ENCODE results near the gene FAM25A.
A peak's percentile ranks its signal among the peaks of the same experiment; 100 is the strongest.
"Not testable (repeated sequence)": the region's sequence is repeated elsewhere in the genome, so short reads cannot be mapped to it uniquely, and the experiment has no call there.

The FAM25A gene

DNA sequence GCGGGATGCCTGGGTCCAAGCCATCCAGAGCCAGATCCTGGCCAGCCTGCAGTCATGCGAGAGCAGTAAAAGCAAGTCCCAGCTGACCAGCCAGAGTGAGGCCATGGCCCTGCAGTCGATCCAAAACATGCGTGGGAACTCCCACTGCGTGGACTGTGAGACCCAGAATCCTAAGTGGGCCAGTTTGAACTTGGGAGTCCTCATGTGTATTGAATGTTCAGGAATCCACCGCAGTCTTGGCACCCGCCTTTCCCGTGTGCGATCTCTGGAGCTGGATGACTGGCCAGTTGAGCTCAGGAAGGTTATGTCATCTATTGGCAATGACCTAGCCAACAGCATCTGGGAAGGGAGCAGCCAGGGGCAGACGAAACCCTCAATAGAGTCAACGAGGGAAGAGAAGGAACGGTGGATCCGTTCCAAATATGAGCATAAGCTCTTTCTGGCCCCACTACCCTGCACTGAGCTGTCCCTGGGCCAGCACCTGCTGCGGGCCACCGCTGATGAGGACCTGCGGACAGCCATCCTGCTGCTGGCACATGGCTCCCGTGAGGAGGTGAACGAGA lies 10.9 kb upstream of the FAM25A start:
- DNase-seq, result not testable (repeated sequence)

DNA sequence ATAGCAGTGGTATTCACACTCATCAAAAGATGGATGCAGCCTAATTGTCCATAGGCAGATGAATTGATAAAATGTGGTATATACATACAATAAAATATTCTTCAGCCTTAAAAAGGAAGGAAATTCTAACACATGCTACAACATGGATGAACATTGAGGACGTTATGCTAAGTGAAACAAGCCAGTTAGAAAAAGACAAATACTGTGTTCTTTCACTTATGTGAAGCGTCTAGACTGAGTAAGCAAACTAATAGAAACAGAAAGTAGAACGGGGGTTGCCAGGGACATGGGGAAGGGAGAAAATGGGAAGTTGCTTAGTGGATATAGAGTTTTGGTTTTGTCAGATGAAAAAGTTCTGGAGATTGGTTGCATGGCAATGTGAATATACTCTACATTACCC lies 6.6 kb upstream of the FAM25A start:
- not testable (repeated sequence) for DNase-seq

DNA sequence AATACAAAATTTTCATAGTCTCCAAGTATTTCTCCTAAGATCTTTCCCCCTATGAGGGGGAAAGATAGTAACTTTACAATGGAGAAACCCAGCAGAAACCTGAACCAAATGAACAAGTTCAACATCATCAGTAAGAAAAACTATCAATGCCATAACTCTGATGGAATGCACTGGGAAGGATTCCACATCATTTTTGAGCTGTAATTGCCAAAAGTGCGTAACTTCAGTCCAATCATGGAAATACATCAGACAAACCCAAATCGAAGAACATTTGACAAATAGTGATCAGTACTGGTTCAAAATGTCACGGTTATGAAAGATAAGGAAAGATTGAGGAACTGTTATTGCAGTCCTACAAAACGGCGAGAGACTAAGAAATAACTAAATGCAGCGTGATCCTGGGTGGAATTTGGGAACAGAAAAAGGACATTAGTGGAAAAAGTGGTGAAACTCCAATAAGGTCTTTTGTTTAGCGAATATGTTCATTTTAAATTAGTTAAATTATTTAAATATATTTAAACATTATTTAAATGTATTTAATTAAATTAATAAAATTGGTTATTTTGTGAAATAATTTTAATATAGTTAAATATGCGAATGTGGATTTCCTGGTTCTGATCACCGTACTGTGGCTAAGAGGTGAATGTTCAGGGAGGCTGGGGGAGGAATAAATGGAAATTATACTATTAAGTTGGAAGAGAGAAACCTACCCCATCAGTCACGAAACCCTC lies 4.9 kb upstream of the FAM25A start:
- DNase-seq, result not testable (repeated sequence)

DNA sequence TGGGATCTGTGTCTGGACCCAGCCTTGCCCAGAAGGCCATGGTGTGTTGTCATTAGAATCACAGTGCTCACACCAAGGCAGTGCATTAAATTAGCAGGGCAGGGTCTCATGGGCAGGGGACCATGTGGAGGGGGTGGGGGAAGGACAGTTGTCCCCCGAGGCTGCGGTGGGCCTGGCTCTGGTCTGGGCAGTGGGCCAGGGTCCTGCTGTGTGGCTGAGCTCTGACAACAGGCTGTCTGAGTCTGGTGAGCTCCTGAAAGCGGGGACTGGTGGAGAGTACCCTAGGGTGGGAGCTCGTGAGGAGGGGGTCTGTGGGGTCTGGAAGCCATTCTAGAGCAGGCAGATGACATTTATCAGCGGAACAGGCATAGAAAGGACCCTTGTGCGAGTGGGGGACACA lies 2.0 kb upstream of the FAM25A start:
- DNase-seq, result not testable (repeated sequence)

DNA sequence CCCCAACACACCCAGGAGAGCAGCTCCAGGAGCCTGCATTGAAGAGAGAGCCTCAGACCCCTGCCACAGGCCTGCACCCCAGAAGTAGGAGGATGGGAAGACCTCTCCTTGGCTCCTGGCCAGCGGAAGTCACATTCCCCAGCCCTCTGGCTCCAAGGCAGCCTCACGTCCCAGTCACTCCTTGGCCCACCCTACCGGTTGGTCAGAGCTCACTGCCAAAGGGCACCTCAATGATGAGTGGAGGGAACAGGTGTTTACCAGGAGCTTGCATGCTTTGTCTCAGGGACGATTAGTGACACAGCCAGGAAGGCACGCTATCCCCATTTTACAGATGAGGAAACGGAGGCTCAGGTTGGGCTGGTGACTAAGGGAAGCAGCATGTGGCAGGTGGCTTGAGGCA lies 1.0 kb upstream of the FAM25A start:
- DNase-seq, result not testable (repeated sequence)

DNA sequence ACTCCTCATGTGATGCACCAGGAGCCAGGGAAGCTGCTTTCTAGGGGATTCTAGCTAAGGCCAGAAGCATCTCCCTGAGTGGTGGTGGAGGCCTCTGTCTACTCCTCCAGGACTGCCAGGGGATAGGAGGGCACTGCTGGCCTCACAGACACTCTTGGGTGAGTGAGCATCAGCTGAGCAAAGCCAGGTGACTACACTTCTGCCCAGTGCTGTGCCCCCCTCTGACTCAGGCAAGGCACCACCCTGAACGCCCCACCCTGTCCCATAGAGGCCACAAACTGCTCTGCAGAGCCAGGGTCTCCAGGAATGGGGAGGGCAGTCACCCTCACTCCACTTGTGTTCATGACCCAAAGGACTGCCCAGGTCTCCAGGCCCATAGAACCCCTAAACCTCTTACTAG lies 590 bp upstream of the FAM25A start:
- DNase-seq, result not testable (repeated sequence)

DNA sequence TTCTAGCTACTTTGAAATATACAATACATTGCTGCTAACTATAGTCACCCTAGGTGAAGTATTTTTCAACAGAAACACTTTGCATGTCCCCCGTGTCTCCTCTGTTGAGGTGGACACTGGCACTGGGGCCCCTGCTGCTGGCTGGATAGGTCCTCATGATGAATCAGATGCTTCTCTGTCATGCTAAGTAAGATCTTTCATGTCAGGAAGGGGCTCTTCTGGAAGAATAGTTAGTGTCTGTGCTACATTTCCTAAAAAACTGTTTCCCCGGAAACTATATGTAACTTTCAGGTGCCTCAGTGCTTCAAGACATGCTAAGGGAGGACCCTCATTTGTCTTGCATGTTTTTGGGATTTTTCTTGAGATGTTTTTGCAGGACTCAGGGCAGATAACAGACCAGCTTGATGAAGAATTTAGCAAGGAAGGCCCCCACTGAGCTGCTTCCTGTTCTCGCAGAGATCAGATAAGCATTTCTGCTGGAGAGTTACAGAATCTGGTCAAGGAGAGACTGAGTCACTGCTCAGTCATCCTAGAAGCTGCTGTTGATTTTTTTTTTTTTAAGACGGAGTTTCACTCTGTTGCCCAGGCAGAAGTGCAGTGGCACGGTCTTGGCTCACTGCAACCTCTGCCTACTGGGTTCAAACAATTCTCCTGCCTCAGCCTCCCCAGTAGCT lies 5.3 kb downstream of the FAM25A start:
- not testable (repeated sequence) for DNase-seq

DNA sequence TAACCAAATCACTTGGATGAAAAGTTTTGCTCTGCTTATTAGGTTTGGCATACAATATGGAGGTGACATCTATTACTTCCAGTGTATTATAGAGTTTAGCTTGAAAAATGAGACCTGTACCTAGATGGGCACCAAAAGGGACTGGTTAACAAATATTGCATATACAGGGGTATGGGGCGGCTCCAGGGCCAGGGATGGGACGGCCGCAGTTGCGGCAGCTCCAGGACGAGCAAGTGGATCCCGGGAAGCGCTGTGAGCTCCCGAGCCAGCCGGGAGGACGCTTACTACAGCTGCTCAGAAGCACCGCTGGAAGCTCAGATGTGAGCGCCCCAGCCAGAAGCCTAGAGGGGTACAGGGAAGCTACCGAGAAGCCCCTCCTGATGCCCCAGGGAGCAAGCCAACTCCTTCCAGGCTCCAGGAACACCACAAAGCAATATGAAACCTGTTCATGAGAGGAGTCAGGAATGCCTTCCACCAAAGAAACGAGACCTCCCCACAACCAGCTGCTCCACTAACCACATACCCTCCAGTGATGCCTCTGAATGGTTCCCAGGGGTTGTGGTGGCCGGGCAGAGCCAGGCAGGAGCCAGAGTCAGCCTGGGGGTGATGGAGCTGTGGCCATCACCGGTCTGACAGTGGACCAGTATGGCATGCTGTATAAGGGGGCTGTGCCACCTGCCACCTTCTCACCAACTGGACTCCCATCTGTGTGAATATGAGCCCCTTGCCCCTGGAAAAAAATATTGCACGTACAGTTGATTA lies 6.8 kb downstream of the FAM25A start:
- not testable (repeated sequence) for DNase-seq

DNA sequence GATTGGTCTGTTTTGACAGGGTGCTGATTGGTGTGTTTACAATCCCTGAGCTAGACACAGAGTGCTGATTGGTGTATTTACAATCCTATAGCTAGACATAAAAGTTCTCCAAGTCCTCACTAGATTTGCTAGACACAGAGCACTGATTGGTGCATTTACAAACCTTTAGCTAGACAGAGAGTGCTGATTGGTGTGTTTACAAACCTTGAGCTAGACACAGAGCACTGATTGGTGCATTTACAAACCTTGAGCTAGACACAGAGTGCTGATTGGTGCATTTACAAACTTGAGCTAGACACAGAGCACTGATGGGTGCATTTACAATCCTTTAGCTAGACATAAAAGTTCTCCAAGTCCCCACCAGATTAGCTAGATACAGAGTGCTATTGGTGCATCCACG lies 10.3 kb downstream of the FAM25A start:
- not testable (repeated sequence) for DNase-seq

DNA sequence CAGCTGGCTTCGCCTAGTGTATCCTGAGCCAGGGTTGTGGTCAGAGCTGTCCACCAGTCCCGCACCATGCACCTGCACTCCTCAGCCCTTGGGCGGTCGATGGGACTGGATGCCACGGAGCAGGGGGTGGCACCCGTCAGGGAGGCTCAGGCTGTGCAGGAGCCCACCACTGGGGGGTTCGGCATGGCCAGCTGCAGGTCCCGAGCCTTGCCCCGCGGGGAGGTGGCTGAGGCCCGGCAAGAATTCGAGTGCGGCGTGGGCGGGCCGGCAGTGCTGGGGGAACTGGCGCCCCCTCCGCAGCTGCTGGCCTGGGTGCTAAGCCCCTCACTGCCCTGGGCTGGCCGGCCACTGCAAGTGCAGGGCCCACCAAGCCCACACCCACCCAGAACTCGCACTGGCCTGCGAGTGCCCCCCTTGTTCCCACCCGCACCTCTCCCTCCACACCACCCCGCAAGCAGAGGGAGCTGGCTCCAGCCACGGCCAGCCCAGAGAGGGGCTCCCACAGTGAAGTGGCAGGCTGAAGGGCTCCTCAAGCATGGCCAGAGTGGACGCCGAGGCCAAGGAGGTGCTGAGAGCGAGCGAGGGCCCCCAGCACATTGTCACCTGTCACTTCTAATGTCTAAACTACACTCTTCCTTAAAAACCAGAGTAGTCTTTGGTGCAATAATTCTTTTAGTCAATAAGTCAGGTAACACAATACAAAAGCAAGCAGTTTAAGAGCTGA lies 11.0 kb downstream of the FAM25A start:
- DNase-seq, result no peak

DNA sequence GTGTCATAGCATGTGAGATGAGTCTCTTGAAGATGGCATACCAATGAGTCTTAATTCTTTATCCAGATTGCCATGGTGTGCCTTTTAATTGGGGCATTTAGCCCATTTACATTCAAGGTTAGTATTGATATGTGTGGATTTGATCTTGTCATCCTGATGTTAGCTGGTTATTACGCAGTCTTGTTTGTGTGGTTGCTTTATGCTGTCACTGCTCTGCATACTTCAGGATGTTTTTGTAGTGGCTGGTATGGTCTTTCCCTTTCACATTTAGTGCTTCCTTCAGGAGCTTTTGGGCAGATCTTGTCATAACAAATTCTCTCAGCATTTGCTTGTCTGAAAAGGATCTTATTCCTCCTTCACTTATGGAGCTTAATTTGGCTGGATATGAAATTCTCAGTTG lies 16.5 kb downstream of the FAM25A start:
- DNase-seq, result no peak

DNA sequence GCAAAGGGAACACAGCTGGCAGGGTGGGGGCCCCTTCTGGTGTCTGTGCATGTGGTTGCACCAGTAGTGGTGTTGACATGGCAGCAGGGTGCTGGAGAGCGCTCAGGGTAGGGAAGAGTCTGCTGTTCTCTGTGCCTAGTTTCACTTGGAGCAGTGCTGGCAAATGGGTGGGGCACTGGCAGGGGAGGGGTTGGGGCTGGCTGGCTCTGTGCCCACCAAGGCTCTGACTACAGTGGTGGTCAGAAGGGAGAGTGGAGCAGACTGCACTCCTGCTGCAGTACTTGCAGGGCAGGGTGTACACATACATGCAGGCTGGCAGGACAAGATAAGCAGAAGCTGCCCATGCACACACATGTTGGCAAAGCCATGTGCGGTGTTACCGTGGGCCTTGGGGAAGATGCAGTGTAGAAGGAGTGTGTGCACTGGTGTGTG lies 18.2 kb downstream of the FAM25A start:
- DNase-seq, result peak in 1 of 56 donors; percentile 15

DNA sequence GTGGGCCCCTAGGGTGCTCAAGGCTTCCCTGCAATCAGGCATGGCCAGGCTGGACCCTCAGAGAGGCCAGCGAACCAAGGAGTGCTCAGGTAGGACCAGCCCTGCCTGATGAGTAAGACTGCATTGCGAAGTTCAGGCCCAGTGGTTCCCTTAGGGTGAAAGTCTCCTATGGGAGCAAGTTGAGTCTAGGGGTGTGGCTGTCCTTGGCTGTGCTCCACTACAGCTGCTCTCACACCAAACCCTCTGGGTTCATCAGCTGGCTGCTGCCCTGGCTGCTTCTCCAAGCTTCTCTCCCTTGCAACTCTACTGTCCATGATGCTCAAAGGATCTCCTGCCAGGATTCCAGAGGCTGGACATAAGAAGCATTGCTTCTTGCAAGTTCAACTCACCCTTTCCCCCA lies 18.7 kb downstream of the FAM25A start:
- peak in 1 of 56 donors; percentile 12 for DNase-seq

DNA sequence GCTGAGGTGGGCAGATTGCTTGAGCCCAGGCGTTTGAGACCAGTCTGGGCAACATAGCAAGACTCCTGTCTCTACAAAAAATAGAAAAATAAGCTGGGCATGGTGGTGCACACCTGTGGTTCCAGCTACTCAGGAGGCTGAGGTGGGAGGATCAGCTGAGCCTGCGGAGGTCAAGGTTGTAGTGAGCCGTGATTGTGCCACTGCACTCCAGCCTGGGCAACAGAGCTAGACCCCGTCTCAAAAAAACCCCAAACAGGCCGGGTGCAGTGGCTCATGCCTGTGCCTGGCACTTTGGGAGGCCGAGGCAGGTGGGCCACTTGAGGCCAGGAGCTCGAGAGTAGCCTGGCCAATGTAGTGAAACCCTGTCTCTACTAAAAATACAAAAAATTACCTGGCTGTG lies 23.5 kb downstream of the FAM25A start:
- not testable (repeated sequence) for DNase-seq

DNA sequence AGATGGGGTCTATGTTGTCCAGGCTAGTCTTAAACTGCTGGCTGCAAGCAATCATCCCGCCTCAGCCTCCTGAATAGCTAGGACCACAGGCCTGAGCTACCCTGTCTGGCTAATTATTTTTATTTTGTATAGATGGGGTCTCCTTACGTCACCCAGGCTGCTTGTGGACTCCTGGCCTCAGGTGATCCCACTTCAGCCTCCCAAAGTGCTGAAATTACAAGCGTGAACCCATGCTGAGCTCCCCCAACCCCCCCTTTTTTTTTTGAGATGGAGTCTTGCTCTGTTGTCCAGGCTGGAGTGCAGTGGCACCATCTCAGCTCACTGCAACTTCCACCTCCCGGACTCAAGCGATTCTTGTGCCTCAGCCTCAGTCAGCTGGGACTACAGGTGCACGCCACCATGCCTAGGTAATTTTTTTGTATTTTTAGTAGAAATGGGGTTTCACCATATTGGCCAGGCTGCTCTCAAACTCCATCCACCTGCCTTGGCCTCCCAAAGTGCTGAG lies 25.4 kb downstream of the FAM25A start:
- DNase-seq, result no peak

DNA sequence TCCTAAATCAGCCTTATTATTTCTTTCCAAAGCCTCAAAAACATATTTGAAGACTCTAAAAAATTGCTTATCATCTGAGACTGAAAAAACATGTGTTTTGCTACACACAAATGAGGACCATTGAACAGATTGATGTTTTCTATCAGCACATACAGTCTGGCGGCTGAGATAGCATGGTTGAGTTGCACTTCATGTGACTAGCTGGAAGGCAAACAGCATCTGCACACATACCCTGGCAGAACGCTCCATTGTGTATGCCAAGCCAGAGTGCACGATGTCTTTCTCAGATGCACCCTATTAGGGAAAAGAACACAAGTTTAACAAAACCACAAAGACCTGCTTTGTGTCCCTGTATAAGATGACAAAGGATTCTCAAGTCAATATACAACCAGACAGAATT lies 33.0 kb downstream of the FAM25A start:
- DNase-seq, result peak in 45 of 56 donors; percentile 8 to 85 (median 50)

DNA sequence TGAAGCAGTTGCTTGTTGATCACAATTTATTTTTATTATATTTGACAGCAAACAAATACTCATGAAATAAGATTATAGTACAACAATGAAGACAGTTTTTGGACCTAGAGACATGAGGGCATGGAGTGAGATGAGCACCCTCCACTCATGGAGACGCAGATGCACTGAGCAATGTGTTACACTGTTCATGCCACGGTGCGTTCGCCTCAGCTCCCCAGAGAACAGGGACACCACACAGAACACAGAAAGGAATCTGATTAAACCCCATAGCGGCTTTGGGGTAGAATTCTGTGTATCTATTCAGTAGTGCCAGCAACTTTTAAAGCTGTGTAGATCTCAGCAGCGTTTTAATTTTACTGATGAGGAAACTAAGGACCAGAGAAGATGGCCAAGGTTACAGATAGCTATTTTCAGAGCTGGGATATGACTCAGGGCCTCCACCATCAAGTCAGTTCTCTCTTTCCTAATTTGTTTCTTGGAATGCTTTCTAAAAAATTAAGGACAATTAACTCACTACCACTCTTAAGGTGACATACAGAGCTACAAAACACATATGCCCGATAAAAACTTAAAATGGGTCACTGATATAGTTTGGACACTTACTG lies 33.6 kb downstream of the FAM25A start:
- DNase-seq, result peak in 14 of 56 donors; percentile 6 to 33 (median 16)

DNA sequence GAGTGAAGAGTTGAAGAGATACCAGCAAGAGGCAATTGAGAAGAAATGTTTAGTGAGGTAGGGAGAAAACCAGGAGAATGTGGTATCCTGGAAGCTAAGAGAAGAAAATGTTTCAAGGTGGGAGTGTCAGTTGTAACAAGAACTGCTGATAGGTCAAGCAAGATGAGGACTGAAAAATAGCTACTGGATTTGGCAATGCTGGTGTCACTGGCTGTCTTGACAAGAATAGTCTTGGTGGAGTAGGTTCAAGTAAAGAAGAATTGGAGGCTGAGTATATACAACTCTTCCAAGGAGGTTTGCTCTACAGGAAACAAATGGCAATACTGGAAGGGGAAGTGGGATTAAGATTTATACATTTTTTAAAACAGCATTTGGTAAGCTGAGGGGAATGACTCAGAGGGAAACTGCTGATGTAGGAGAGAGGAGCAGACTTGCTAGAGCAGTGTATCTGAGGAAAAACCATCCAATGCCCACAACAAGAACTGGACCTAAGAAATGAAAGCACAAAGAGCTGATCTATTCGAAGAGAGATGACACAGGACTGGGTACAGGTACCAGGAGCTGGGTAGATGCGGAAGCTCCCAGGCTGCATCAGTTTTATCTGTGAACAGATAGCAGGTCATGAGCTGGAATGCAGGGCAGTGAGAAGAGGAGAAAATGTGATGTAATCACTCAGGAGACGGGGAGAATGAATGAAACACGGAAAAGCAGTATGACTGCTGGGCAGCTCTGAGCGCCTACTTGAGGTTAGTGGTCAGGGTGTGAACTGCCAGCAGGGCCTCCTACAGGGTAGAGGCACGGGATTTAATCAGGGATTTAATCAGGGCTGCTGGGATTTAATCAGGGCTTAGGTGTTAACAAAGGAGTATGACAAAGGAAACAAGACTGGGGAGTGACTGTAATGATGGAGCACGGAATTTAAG lies 34.5 kb downstream of the FAM25A start:
- peak in 7 of 56 donors; percentile 6 to 42 (median 16) for DNase-seq

DNA sequence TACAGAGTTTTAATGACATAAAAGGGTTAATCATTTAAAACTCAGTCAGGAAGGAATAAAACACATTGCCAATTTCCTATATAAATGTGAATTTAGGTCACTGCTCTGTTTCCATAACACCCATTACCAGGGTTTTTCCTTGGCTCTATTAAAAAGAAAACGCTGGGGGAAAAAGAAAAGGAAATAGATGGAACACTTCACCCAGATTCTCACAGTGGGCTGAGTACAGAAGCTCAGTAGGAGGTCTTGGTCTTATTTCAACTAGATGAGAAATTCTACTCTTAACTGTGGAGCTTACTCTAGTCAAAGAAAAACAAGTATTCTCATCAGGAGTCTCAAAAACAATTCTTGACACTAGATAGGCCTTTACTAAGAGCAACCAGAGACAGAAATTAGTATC lies 38.1 kb downstream of the FAM25A start:
- no peak for DNase-seq

All from amygdala (tissue), 56 donors.